Thymus (tissue), 14 donors: ENCODE data around the gene TTC9B. TPM values are rescaled to one million over a fixed set of nuclear protein-coding genes. Genes with fewer than 3 reads are reported as not detected.

ENCODE experiments used
- DNase-seq, 9 donors: peaks; one replicate each; pipeline ENCODE4 v3.0.0-alpha.2; 2013; ENCODE audit warnings: low spot score in 9 of 9, low read depth in 6 of 9, missing footprints in 1 of 9
- H3K27ac ChIP-seq, 2 donors: one replicate each; pipeline ENCODE4 v1.5.1; 2013; ENCODE audit warnings: control low read depth in 1 of 2, low read depth in 1 of 2, low read length in 1 of 2, mild to moderate bottlenecking in 1 of 2, moderate library complexity in 1 of 2
- H3K27me3 ChIP-seq, 2 donors: one replicate each; pipeline ENCODE4 v1.5.1; 2013; ENCODE audit warnings: low read length in 1 of 2; ENCODE audit not compliant: control insufficient read depth in 2 of 2, insufficient read depth in 1 of 2
- H3K36me3 ChIP-seq, 2 donors: one replicate each; pipeline ENCODE4 v1.5.1; 2013; ENCODE audit warnings: low read length in 1 of 2, mild to moderate bottlenecking in 1 of 2, moderate library complexity in 1 of 2; ENCODE audit not compliant: control insufficient read depth in 2 of 2, insufficient read depth in 2 of 2
- H3K4me1 ChIP-seq, 2 donors: one replicate each; pipeline ENCODE4 v1.5.1; 2013; ENCODE audit warnings: low read length in 2 of 2; ENCODE audit not compliant: control insufficient read depth in 2 of 2, insufficient read depth in 2 of 2
- H3K4me3 ChIP-seq, 2 donors: one replicate each; pipeline ENCODE4 v1.5.1; 2013; ENCODE audit warnings: low read length in 2 of 2, control low read depth in 1 of 2, mild to moderate bottlenecking in 1 of 2
- H3K9me3 ChIP-seq, 2 donors: one replicate each; pipeline ENCODE4 v1.5.1; 2013; ENCODE audit warnings: low read length in 1 of 2, mild to moderate bottlenecking in 1 of 2; ENCODE audit not compliant: control insufficient read depth in 2 of 2, insufficient read depth in 1 of 2
- WGBS: extraction: QIAGEN DNeasy Blood & Tissue Kit; methylation state at CpG from one replicate; pipeline ENCODE4 v1.1.7; 2013; 5-methylcytosine and 5-hydroxymethylcytosine counted together
- long read RNA-seq, 10 donors: transcript quantifications; one replicate each; lab custom pipeline, GENCODE V29; 2026
- polyA plus RNA-seq: library from polyadenylated mRNA; stranded (reverse); fragments of 200-250 nt; gene quantifications from one replicate; pipeline ENCODE4 v1.2.3, GENCODE V29; 2013
- total RNA-seq: library from RNA; stranded (reverse); fragments of 120-200 nt; gene quantifications from one replicate; pipeline ENCODE4 v1.2.4, GENCODE V29; 2013
- donor health status: healthy.

The TTC9B gene
- total RNA-seq (not detected), polyA plus RNA-seq (0.11 TPM)
- long read RNA-seq, donor 1, result 0 reads
- long read RNA-seq, donor 2, result 0 reads
- long read RNA-seq, donor 3, partial matches to known transcripts, result 0 of 1 reads
- long read RNA-seq, donor 3, other reads (novel, unspliced or antisense), result 0 of 1 reads
- long read RNA-seq, donor 4, result 0 reads
- long read RNA-seq, donor 5, result 0 reads
- long read RNA-seq, donor 6, result 0 reads
- long read RNA-seq, donor 7, result 0 reads
- long read RNA-seq, donor 8, result 0 reads
- long read RNA-seq, donor 9, result 0 reads
- long read RNA-seq, donor 10, result 0 reads

DNA sequence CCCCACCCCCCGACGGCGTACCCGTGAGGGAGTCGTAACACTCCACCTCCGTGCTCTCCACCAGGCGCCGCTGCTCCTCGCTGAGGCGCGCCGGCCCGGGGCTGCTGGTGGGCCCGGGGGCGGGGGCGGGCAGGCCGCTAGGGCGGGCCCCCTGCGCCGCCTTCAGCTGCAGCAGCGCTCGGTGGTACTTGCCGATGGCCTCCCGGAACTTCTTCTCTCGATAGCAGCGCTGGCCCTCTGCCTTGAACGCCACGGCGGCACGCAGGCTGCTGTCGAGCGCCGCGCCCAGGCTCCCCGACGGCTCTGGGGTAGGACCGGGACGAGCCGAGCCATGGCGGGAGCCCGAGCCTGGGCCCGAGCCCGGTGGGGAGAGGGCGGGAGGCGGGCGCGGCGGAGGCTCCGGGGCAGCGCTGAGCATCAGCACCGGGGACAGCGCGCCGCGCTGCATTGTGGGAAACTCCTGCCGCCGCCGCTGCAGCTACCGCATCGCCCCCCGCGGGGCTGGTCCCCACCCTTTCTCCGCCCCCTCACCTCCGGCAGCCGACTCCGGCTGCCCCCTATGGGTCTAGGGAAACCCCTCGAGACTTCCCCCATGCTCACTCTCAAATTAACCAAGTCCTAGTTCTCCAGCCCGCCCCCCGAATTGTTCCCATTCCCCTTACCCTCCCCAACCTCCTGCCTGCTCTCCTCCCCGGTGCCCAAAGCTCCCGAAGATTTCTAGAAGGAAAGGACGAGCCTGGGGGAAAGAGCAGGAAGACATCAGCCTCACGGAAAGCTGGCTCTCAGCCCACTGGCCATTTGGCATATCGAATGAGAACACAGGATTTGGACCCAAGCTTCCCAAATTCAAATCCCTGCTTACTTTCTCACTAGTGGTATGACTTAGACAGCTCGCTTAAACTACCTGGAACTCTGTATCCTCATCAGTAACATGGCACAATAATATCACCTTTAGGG is at the start of gene TTC9B:
Gene TTC9B, minus strand, starts transcription at position 451 of the 957 bp plus-strand sequence. Its CDS starts 3 bp downstream, at position 448.
- DNase-seq, result peak; percentile 5 to 70 (median 27)
- no peaks in the 10 kb centered on the region for H3K36me3 ChIP-seq
- no peak within 1 kb of the TSS for H3K4me3 ChIP-seq
- H3K27me3 ChIP-seq, result peaks cover 24 to 70% of the 10 kb centered on the region in 2 donors
- H3K9me3 ChIP-seq, result peaks cover under 1 to 20% of the 10 kb centered on the region in 2 donors
- H3K27ac ChIP-seq, result no peak within 1 kb of the TSS
- no peaks in the 10 kb centered on the region for H3K4me1 ChIP-seq
- WGBS, result 5% methylated on average over 75 of the region's 75 CpGs

DNA sequence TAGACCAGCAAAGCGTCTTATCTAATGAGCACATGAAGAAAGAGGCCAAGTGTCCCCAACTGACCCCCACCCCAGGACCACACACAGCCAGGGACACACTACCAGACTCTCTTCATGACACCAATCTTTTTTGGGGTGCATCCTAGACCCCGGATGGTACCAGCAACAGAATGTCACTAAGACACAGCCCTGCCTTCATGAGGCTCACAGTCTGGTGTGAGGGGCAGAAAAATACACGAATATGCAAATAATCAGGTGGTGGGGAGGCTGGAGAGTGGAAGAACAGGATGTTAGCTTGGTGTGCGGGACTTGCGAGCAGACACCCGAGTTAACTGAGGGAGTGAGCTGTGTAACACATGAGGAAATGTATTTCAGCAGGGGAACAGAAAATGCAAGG is 49.4 kb upstream of the TTC9B start:
- WGBS, result 97% methylated on average over 6 of the region's 6 CpGs
- no peak overlapping the region for H3K27ac ChIP-seq
- DNase-seq, result no peak
- no peak overlapping the region for H3K4me3 ChIP-seq
- peaks cover 0 to 4% of the 10 kb centered on the region in 2 donors for H3K9me3 ChIP-seq
- H3K4me1 ChIP-seq, result peaks cover 0 to 20% of the 10 kb centered on the region in 2 donors
- H3K36me3 ChIP-seq, result peaks cover 33 to 39% of the 10 kb centered on the region in 2 donors
- no peaks in the 10 kb centered on the region for H3K27me3 ChIP-seq

DNA sequence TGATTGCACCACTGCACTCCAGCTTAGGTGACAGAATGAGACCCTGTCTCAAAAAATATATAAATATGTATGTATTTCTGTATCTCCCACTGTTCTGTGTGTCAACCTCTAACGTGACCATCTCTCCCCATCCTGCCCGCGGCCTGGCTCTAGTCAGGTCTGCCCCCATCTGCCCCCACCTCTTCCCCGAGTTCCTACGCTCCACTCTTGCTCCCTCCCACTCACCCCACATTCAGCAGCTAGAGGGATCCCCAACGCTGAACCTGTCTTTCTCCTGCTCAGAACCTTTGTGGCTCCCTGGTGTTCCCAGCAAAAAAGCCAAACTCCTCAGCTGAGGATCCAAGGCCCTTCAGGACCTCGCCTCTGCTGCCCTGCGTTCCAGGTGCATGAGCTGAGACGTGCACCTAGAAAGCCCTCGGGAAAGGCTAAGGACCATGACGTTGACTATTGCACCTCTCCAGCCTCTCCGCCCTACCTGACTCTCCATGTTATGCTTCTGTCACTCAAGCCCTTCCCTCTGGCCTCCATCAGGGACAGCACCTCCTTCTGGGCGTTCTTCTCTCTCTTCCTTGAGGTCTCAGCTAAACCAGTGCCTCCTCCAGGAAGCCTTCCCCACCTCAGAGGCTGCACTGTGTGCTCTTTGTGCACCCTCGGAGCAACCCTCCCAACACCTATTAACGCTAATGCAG is 48.9 kb upstream of the TTC9B start:
- H3K4me1 ChIP-seq, result peaks cover 0 to 14% of the 10 kb centered on the region in 2 donors
- H3K4me3 ChIP-seq, result no peak overlapping the region
- no peaks in the 10 kb centered on the region for H3K27me3 ChIP-seq
- H3K36me3 ChIP-seq, result peaks cover 39 to 40% of the 10 kb centered on the region in 2 donors
- H3K27ac ChIP-seq, result no peak overlapping the region
- 97% methylated on average over 15 of the region's 15 CpGs for WGBS
- H3K9me3 ChIP-seq, result peaks cover 0 to 4% of the 10 kb centered on the region in 2 donors
- no peak for DNase-seq

DNA sequence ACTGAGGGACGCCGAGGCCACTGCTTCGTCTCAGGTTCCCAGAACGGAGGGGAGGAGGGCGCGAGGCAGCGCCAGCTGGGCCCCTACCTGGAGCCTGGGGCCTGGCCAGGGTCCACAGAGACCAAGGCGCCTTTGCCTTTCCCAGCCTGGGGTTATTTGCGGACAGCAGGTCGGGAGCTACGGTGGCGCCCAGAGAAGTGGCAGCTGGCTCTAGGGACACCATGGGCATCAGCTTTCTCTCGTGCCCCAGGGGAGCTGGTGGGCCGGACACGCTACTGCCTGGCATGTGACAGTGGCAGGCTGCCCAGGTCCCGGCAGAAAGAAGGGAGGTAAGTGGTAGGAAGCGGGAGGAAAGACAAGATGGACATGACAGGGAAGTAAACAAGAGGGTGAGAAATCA is 47.9 kb upstream of the TTC9B start:
- H3K4me1 ChIP-seq, result peaks cover 0 to 5% of the 10 kb centered on the region in 2 donors
- peaks cover 0 to 4% of the 10 kb centered on the region in 2 donors for H3K9me3 ChIP-seq
- no peak overlapping the region for H3K27ac ChIP-seq
- H3K36me3 ChIP-seq, result peaks cover 42 to 45% of the 10 kb centered on the region in 2 donors
- 96% methylated on average over 17 of the region's 17 CpGs for WGBS
- no peak overlapping the region for H3K4me3 ChIP-seq
- no peaks in the 10 kb centered on the region for H3K27me3 ChIP-seq
- DNase-seq, result no peak

DNA sequence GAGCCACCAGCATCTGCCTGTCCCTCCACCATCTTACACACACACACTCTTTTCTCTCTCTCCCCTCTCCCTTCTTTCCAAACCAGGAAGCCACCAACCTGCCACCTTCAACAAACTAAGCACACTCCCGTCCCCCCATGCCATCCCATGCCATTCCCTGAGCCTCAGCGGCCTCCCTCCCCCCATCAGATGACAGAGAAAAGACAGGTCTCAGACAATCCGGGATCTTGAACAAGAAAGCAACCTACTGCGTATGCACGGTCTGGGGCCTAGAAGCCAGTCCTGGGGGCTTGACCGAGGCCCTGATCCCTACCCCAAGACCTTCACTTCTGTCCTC is 47.5 kb upstream of the TTC9B start:
- H3K4me3 ChIP-seq, result no peak overlapping the region
- H3K4me1 ChIP-seq, result peaks cover 0 to 5% of the 10 kb centered on the region in 2 donors
- DNase-seq, result no peak
- peaks cover 42 to 45% of the 10 kb centered on the region in 2 donors for H3K36me3 ChIP-seq
- no peaks in the 10 kb centered on the region for H3K27me3 ChIP-seq
- H3K27ac ChIP-seq, result no peak overlapping the region
- H3K9me3 ChIP-seq, result peaks cover 0 to 4% of the 10 kb centered on the region in 2 donors
- WGBS, result 95% methylated on average over 6 of the region's 6 CpGs

DNA sequence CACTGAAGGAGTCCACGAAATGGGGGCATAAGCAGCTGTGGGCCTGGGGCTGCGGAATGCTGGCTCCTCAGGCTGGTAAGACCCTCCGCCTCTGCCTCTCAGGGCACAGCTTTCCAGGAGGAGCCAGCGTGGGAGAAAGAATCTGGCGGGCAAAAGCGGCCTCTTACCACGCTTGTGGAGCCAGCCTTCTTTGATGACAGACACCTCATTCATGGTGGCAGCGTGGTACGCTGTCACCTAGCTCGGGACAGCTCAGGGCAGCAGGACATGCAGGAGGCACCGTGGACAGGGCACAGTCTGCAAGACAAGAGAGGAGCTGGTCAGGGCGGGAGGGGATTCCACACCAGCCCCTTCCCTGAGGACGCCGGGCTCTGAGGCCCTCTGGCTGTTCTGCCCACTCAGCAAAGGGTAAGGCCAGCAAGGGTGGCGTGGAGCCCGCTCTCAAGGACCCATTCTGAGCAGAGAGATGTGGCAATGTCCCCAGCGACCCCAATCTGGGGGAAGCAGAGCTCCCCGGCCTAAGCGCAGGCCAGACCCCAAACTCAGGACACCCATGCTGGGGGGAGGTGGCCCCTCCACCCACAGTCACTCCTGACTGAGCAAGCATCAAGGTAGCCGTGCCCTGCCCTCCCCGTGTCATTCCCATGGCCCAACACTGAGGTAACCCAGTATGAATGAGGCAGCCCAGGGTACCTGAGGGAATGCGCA is 47.0 kb upstream of the TTC9B start:
- DNase-seq, result no peak
- peaks cover 0 to 5% of the 10 kb centered on the region in 2 donors for H3K4me1 ChIP-seq

DNA sequence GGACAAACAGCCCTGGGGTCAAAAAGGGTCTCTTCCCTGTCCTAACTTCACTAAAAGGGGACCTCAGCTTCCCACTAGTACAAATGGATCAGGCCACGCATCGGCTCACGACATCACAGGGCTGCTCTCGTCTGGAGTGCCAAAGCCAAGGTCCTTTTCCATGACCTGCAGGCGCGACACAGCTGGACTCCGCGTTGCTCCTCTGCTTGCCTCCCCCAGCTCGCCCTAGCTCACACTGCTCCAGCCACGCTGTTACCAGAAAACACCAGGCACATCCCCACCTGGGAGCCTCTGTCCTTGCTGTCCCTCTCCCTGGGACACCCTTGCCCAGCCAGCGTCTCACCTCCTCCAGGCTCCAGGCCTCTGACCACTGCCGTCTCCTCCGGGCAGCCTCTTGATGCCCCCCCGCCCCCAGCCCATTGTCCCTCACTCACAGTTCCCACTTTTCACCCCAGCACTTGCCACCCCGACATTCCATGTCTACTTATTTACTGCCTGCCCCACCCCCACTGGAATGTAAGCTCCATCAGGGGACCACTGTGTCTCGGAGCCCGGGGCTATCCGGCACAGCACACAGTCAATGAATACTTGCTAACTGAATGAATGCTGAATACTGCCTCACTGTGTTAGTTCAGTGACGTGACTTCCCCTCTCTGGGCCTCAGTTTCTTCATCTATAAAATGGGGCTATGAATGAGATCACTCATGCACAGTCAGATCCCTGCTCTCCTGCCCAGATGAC is 46.3 kb upstream of the TTC9B start:
- Histone ChIP-seq H3K4me1 (peaks cover 0 to 5% of the 10 kb centered on the region in 2 donors), H3K9me3 (peaks cover 0 to 4% of the 10 kb centered on the region in 2 donors), H3K27me3 (no peaks in the 10 kb centered on the region), H3K36me3 (peaks cover 42 to 45% of the 10 kb centered on the region in 2 donors), H3K27ac (no peak overlapping the region), H3K4me3 (no peak overlapping the region)
- DNase-seq, result no peak
- WGBS, result 94% methylated on average over 19 of the region's 19 CpGs

More for the DNA sequence above, 47.0 kb upstream of the TTC9B start:
- Histone ChIP-seq H3K36me3 (peaks cover 42 to 45% of the 10 kb centered on the region in 2 donors), H3K9me3 (peaks cover 0 to 4% of the 10 kb centered on the region in 2 donors), H3K27me3 (no peaks in the 10 kb centered on the region), H3K4me3 (no peak overlapping the region), H3K27ac (no peak overlapping the region)
- WGBS, result 96% methylated on average over 22 of the region's 22 CpGs
